Activated CD8-positive, alpha-beta memory T cell treated with anti-CD3 and anti-CD28 coated beads, Interleukin-2, amount 50 U/mL, for 4 hours (primary cell): ENCODE measurements around the gene ARL15.

ENCODE experiments used
- DNase-seq: peaks from one replicate; pipeline ENCODE4 v3.0.0-alpha.2; 2020

The ARL15 gene

GRCh38 chr5:54313311-54314270 lies 3.2 kb upstream of the ARL15 start:
- no peak for DNase-seq

GRCh38 chr5:54312499-54312898 lies 2.1 kb upstream of the ARL15 start:
- no peak for DNase-seq

- DNase-seq, result no peak
These were observed 854 bp upstream of the ARL15 start for GRCh38 chr5:54311176-54311677.

GRCh38 chr5:54309691-54310432 lies 511 bp downstream of the ARL15 start:
- peak; percentile 30 for DNase-seq

- no peak for DNase-seq
These were observed 1.1 kb downstream of the ARL15 start for GRCh38 chr5:54309276-54309675.

GRCh38 chr5:54307583-54307982 lies 2.8 kb downstream of the ARL15 start:
- DNase-seq, result no peak

- DNase-seq, result no peak
These were observed 3.5 kb downstream of the ARL15 start for GRCh38 chr5:54306893-54307292.

- DNase-seq, result no peak
These were observed 4.6 kb downstream of the ARL15 start for GRCh38 chr5:54305737-54306136.

- no peak for DNase-seq
These were observed 6.3 kb downstream of the ARL15 start for GRCh38 chr5:54304040-54304439.

- no peak for DNase-seq
These were observed 8.1 kb downstream of the ARL15 start for GRCh38 chr5:54302267-54302687.

- DNase-seq, result no peak
These were observed 8.5 kb downstream of the ARL15 start for GRCh38 chr5:54301849-54302248.

- DNase-seq, result no peak
These were observed 9.2 kb downstream of the ARL15 start for GRCh38 chr5:54301220-54301619.

GRCh38 chr5:54298947-54299346 lies 11.4 kb downstream of the ARL15 start:
- DNase-seq, result no peak

- DNase-seq, result no peak
These were observed 14.0 kb downstream of the ARL15 start for GRCh38 chr5:54296386-54296785.

- no peak for DNase-seq
These were observed 14.6 kb downstream of the ARL15 start for GRCh38 chr5:54295651-54296276.

GRCh38 chr5:54294097-54294667 lies 16.2 kb downstream of the ARL15 start:
- DNase-seq, result no peak

- DNase-seq, result no peak
These were observed 17.5 kb downstream of the ARL15 start for GRCh38 chr5:54292866-54293265.

GRCh38 chr5:54291498-54291897 lies 18.9 kb downstream of the ARL15 start:
- DNase-seq, result no peak

GRCh38 chr5:54289769-54290168 lies 20.6 kb downstream of the ARL15 start:
- DNase-seq, result no peak

GRCh38 chr5:54288568-54289217 lies 21.7 kb downstream of the ARL15 start:
- DNase-seq, result no peak

GRCh38 chr5:54285686-54286085 lies 24.7 kb downstream of the ARL15 start:
- DNase-seq, result no peak

GRCh38 chr5:54284586-54284985 lies 25.8 kb downstream of the ARL15 start:
- DNase-seq, result no peak
